RWPE1 (cell line): ENCODE measurements around the gene GATM.

Experiments
- CTCF ChIA-PET: fragments of 350-600 bp; sonication (Branson Sonifier 250); formaldehyde crosslinking; extraction: SDS; loops from one replicate; lab custom pipeline; 2021; lab: Yijun Ruan, JAX
- POLR2A ChIA-PET: fragments of 400-600 bp; formaldehyde crosslinking; extraction: SDS; loops from one replicate; lab custom pipeline; 2020; ENCODE audit warnings: antibody characterized with exemption; ENCODE audit not compliant: low non-redundant PET; lab: Yijun Ruan, JAX
- DNase-seq: peaks from one replicate; pipeline ENCODE4 v3.0.0; 2012; ENCODE audit warnings: low spot score
- H3K27ac ChIP-seq: fragments of 450-650 bp; 2 replicates; pipeline ENCODE4 v1.5.1; 2017
- TF ChIP-seq, protein P1 (sequence below): fragments of 450-650 bp; conservative IDR thresholded peaks from 2 replicates; pipeline ENCODE4 v1.5.1; 2017; ENCODE audit warnings: low read depth, mild to moderate bottlenecking

GATM gene

DNA sequence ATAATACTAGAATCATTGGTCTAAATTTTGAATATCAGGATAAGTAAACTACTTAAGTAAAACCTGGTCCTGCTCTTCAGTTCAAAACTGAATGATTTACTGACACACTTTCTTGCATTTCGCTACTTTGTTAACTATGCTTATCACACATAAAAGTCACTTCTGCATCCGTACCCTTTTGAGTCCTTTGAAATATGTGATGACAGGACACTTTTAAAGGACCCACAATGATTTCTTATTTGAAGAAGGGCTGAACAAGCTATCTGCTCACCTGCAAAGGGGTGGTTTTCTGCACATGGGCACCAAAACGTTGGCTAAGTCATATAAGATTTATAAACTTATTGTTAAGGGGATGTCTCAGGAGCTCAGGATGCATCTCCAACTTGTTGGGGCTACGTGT, 15.0 kb downstream of the GATM start:
- ChIA-PET CTCF (interaction anchor here (0.7 kb wide), 1 partner anchor 245 kb away, joined by 3 read pairs; no protein-coding TSS in a partner anchor), POLR2A (no interaction called here)
- no peak for DNase-seq
- H3K27ac ChIP-seq: no peak overlapping the region
- TF ChIP-seq, protein P1, sequence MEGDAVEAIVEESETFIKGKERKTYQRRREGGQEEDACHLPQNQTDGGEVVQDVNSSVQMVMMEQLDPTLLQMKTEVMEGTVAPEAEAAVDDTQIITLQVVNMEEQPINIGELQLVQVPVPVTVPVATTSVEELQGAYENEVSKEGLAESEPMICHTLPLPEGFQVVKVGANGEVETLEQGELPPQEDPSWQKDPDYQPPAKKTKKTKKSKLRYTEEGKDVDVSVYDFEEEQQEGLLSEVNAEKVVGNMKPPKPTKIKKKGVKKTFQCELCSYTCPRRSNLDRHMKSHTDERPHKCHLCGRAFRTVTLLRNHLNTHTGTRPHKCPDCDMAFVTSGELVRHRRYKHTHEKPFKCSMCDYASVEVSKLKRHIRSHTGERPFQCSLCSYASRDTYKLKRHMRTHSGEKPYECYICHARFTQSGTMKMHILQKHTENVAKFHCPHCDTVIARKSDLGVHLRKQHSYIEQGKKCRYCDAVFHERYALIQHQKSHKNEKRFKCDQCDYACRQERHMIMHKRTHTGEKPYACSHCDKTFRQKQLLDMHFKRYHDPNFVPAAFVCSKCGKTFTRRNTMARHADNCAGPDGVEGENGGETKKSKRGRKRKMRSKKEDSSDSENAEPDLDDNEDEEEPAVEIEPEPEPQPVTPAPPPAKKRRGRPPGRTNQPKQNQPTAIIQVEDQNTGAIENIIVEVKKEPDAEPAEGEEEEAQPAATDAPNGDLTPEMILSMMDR: no peak

DNA sequence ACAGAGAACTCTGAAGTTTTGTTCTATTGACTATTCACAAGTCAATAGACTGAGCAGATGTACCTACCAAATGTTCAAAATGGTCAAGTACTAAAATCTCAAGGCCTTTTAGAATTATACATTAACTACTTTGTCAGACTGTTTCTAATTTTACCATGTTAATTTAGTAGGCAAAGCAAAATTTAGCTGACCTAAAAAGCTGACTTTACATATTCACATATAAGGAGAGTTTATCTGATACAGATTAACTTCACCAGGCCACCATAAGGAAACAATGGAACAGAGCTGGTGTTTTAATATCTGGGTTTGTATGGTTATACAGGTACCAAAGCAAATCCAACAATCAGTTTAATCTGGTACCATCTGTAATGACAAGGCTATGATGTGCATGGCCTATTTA, 15.9 kb downstream of the GATM start:
- TF ChIP-seq, protein P1: no peak
- ChIA-PET CTCF (interaction anchor here (0.5 kb wide), 1 partner anchor 222 kb away, joined by 3 read pairs; no protein-coding TSS in a partner anchor), POLR2A (no interaction called here)
- H3K27ac ChIP-seq: no peak overlapping the region
- no peak for DNase-seq

DNA sequence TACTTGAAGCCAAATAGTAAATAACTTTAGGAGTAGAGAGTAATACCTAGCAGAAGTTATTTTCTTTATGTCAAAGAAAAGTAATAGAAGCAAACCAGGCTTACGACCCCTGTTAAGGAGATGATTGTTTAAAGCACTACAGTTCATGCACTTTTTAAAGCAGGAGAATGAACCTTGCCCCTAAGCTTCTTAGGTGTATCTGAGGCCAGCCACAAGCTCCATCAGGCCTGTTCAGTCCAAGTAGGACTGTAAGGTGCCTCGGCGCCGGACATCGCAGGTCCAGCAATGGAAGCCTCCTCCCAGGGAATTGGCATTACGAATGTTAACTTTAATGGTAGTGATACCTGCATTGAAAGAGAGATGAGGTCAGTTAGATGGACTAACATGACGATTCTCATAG, 16.5 kb downstream of the GATM start:
- no peak for DNase-seq
- TF ChIP-seq, protein P1: no peak
- POLR2A ChIA-PET: no interaction called here
- CTCF ChIA-PET: interaction anchor here (0.5 kb wide), 1 partner anchor 222 kb away, joined by 3 read pairs; no protein-coding TSS in a partner anchor
- H3K27ac ChIP-seq: no peak overlapping the region

DNA sequence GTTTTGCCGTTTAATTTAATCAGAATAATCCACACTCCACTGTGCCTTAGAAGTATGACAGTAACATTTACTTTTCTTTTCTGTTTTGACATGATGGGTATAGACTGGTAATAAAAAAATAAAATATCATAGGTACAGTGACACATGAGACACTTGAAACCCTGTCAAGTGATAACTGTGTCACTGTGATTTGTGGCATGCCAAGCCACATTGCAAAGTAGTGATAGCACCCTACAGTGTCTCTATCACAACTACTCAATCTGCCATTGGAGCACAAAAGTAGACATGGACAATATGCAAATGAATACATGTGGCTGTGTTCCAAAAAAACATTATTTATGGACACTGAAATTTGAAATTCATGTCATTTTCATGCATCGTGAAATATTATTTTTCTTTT, 22.5 kb downstream of the GATM start:
- TF ChIP-seq, protein P1: no peak
- H3K27ac ChIP-seq: no peak overlapping the region
- no peak for DNase-seq
- POLR2A ChIA-PET: no interaction called here
- CTCF ChIA-PET: no interaction called here

DNA sequence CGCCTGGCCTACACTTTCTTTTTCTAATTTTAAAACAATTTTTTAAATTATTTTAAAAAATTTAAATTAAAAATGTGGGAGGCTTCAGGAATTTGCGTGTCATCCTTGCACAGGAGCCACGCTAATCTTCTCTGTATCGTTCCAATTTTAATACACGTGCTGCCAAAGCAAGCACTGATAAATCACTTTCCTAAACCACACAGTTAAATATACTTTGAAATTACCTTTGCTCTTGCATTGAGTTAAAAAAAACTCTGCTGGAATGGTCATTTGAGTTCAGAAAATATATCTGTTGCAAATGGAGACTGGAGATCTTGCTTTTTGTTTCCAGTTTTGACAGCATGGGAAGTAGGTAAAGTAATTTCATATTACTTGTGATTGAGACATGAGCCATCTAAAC, 23.6 kb downstream of the GATM start:
- DNase-seq: no peak
- ChIA-PET CTCF (no interaction called here), POLR2A (no interaction called here)
- TF ChIP-seq, protein P1: no peak
- no peak overlapping the region for H3K27ac ChIP-seq

DNA sequence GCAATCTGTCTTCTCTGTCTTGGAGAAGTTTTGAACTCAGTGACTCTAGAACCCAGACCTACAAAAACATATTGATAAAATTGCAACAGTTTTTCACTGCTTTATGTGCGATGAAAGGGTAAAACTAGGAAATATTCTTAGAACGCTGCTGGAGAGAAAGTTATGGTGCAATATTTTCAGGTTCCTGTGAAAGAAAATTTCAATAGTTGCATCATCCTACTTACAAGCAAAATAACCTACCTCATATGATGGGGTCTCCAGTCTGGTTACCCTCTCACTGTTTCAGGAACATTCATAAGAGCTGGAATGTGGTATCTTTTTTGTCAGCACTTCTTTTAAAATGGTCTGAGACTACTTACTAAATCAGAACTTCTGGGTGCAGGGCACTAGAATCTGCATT, 27.1 kb downstream of the GATM start:
- no peak for DNase-seq
- CTCF ChIA-PET: no interaction called here
- H3K27ac ChIP-seq: no peak overlapping the region
- POLR2A ChIA-PET: no interaction called here
- TF ChIP-seq, protein P1: no peak
